GM10266 (cell line): ENCODE data around the gene MOB2.

ENCODE experiments used
- DNase-seq: peaks from one replicate; pipeline ENCODE4 v3.0.0; 2012; ENCODE audit errors: extremely low spot score
- CTCF ChIP-seq: IDR thresholded peaks from 2 replicates; pipeline ENCODE4 v1.5.1; 2012; ENCODE audit warnings: mild to moderate bottlenecking, low read depth; ENCODE audit not compliant: control insufficient read depth, insufficient read depth; ENCODE audit errors: missing control alignments

Gene MOB2

GRCh38 chr11:1508491-1508891 lies 21.9 kb upstream of the MOB2 start:
- no peak for DNase-seq
- no peak for TF ChIP-seq CTCF

- DNase-seq: no peak
- TF ChIP-seq CTCF: no peak
These were observed 21.0 kb upstream of the MOB2 start for GRCh38 chr11:1507381-1508140.

- DNase-seq: no peak
- no peak for TF ChIP-seq CTCF
These were observed 20.4 kb upstream of the MOB2 start for GRCh38 chr11:1506981-1507380.

GRCh38 chr11:1505480-1505879 lies 18.9 kb upstream of the MOB2 start:
- no peak for DNase-seq

GRCh38 chr11:1504581-1505290 lies 18.2 kb upstream of the MOB2 start:
- no peak for DNase-seq
- no peak for TF ChIP-seq CTCF

More at GRCh38 chr11:1505480-1505879, 18.9 kb upstream of the MOB2 start:
- no peak for TF ChIP-seq CTCF

- no peak for DNase-seq
- TF ChIP-seq CTCF: no peak
These were observed 17.6 kb upstream of the MOB2 start for GRCh38 chr11:1504138-1504537.

GRCh38 chr11:1503708-1504104 lies 17.1 kb upstream of the MOB2 start:
- no peak for DNase-seq
- no peak for TF ChIP-seq CTCF
